Skeletal muscle tissue (tissue), 4 donors: Measurements from ENCODE around the gene RNF150. TPM values are rescaled to one million over a fixed set of nuclear protein-coding genes. Genes with fewer than 3 reads are reported as not detected.

Experiments used
- H3K27ac ChIP-seq: one replicate; pipeline ENCODE4 v1.7.0; 2013; ENCODE audit warnings: mild to moderate bottlenecking, low read depth, low read length, inconsistent platforms
- H3K27me3 ChIP-seq, 3 donors: one replicate each; pipeline ENCODE4 v1.7.0; 2013; ENCODE audit warnings: low read length in 3 of 3; ENCODE audit not compliant: control insufficient read depth in 3 of 3, insufficient read depth in 3 of 3
- H3K36me3 ChIP-seq, 3 donors: one replicate each; pipeline ENCODE4 v1.7.0; 2013; ENCODE audit warnings: low read length in 3 of 3; ENCODE audit not compliant: control insufficient read depth in 3 of 3, insufficient read depth in 3 of 3
- H3K4me1 ChIP-seq, 3 donors: one replicate each; pipeline ENCODE4 v1.7.0; 2013; ENCODE audit warnings: low read length in 3 of 3, mild to moderate bottlenecking in 3 of 3; ENCODE audit not compliant: control insufficient read depth in 3 of 3, insufficient read depth in 3 of 3
- H3K4me3 ChIP-seq, 3 donors: one replicate each; pipeline ENCODE4 v1.7.0; 2013; ENCODE audit warnings: low read length in 3 of 3
- H3K9ac ChIP-seq, 3 donors: one replicate each; pipeline ENCODE4 v1.7.0; 2013; ENCODE audit warnings: low read length in 3 of 3, mild to moderate bottlenecking in 3 of 3, moderate library complexity in 2 of 3, low read depth in 1 of 3
- H3K9me3 ChIP-seq, 3 donors: one replicate each; pipeline ENCODE4 v1.7.0; 2013; ENCODE audit warnings: low read length in 3 of 3; ENCODE audit not compliant: control insufficient read depth in 3 of 3
- total RNA-seq: library from RNA; depleted of rRNA; stranded (reverse); fragments of >200 nt; gene quantifications from one replicate; pipeline ENCODE4 v1.2.3, GENCODE V29; 2014
- donor health status: Osteomylitis.

Gene RNF150
- total RNA-seq, 1 donor from 2014 or later = 36.5 TPM

- Histone ChIP-seq H3K9ac (no peak overlapping the region), H3K27ac (no peak overlapping the region), H3K4me3 (no peak overlapping the region), H3K36me3 (no peaks in the 10 kb centered on the region), H3K27me3 (no peaks in the 10 kb centered on the region), H3K4me1 (peaks cover 0 to 3% (median 0%) of the 10 kb centered on the region in 3 donors), H3K9me3 (no peaks in the 10 kb centered on the region)
These were observed 14.9 kb downstream of the RNF150 start for GRCh38 chr4:141118381-141118780.

- Histone ChIP-seq H3K4me3 (no peak overlapping the region), H3K9ac (no peak overlapping the region), H3K9me3 (no peaks in the 10 kb centered on the region), H3K4me1 (peaks cover 0 to 3% (median 0%) of the 10 kb centered on the region in 3 donors), H3K36me3 (no peaks in the 10 kb centered on the region), H3K27me3 (no peaks in the 10 kb centered on the region), H3K27ac (no peak overlapping the region)
These were observed 15.3 kb downstream of the RNF150 start for GRCh38 chr4:141117935-141118334.

GRCh38 chr4:141109983-141110382 is 23.3 kb downstream of the RNF150 start:
- no peaks in the 10 kb centered on the region for H3K36me3 ChIP-seq
- H3K4me3 ChIP-seq = no peak overlapping the region
- no peaks in the 10 kb centered on the region for H3K27me3 ChIP-seq
- no peak overlapping the region for H3K27ac ChIP-seq
- H3K9ac ChIP-seq = no peak overlapping the region
- H3K4me1 ChIP-seq = no peaks in the 10 kb centered on the region
- H3K9me3 ChIP-seq = no peaks in the 10 kb centered on the region

- Histone ChIP-seq H3K9me3 (no peaks in the 10 kb centered on the region), H3K4me3 (no peak overlapping the region), H3K27me3 (no peaks in the 10 kb centered on the region), H3K36me3 (no peaks in the 10 kb centered on the region), H3K9ac (no peak overlapping the region), H3K4me1 (no peaks in the 10 kb centered on the region), H3K27ac (no peak overlapping the region)
These were observed 25.3 kb downstream of the RNF150 start for GRCh38 chr4:141107927-141108326.

GRCh38 chr4:141102367-141102766 is 30.9 kb downstream of the RNF150 start:
- Histone ChIP-seq H3K4me3 (no peak overlapping the region), H3K9ac (no peak overlapping the region), H3K36me3 (no peaks in the 10 kb centered on the region), H3K4me1 (no peaks in the 10 kb centered on the region), H3K9me3 (no peaks in the 10 kb centered on the region), H3K27me3 (no peaks in the 10 kb centered on the region), H3K27ac (no peak overlapping the region)

GRCh38 chr4:141101511-141101910 is 31.8 kb downstream of the RNF150 start:
- H3K9ac ChIP-seq = no peak overlapping the region
- H3K4me1 ChIP-seq = no peaks in the 10 kb centered on the region
- H3K27ac ChIP-seq = no peak overlapping the region
- no peak overlapping the region for H3K4me3 ChIP-seq
- H3K36me3 ChIP-seq = no peaks in the 10 kb centered on the region
- no peaks in the 10 kb centered on the region for H3K27me3 ChIP-seq
- no peaks in the 10 kb centered on the region for H3K9me3 ChIP-seq

- H3K4me3 ChIP-seq = no peak overlapping the region
- H3K4me1 ChIP-seq = no peaks in the 10 kb centered on the region
- no peaks in the 10 kb centered on the region for H3K36me3 ChIP-seq
- no peaks in the 10 kb centered on the region for H3K9me3 ChIP-seq
- no peak overlapping the region for H3K9ac ChIP-seq
- H3K27ac ChIP-seq = no peak overlapping the region
- H3K27me3 ChIP-seq = no peaks in the 10 kb centered on the region
These were observed 33.9 kb downstream of the RNF150 start for GRCh38 chr4:141099326-141099725.

- no peaks in the 10 kb centered on the region for H3K4me1 ChIP-seq
- H3K4me3 ChIP-seq = no peak overlapping the region
- H3K9ac ChIP-seq = no peak overlapping the region
- H3K36me3 ChIP-seq = no peaks in the 10 kb centered on the region
- no peak overlapping the region for H3K27ac ChIP-seq
- H3K9me3 ChIP-seq = no peaks in the 10 kb centered on the region
- H3K27me3 ChIP-seq = no peaks in the 10 kb centered on the region
These were observed 35.1 kb downstream of the RNF150 start for GRCh38 chr4:141098163-141098562.

GRCh38 chr4:141090473-141090872 is 42.8 kb downstream of the RNF150 start:
- Histone ChIP-seq H3K9me3 (no peaks in the 10 kb centered on the region), H3K27ac (no peak overlapping the region), H3K27me3 (no peaks in the 10 kb centered on the region), H3K9ac (no peak overlapping the region), H3K4me1 (peaks cover 0 to 14% (median 13%) of the 10 kb centered on the region in 3 donors), H3K36me3 (no peaks in the 10 kb centered on the region), H3K4me3 (no peak overlapping the region)

- Histone ChIP-seq H3K9me3 (no peaks in the 10 kb centered on the region), H3K9ac (peak overlapping the region in 2 of 3 donors; percentile 1 to 13), H3K27me3 (no peaks in the 10 kb centered on the region), H3K27ac (no peak overlapping the region), H3K4me3 (peak overlapping the region; percentile 2 to 21 (median 8)), H3K36me3 (no peaks in the 10 kb centered on the region), H3K4me1 (peaks cover 5 to 12% (median 8%) of the 10 kb centered on the region in 3 donors)
These were observed 51.3 kb downstream of the RNF150 start for GRCh38 chr4:141081921-141082395.

- H3K9ac ChIP-seq = no peak overlapping the region
- H3K9me3 ChIP-seq = no peaks in the 10 kb centered on the region
- H3K36me3 ChIP-seq = no peaks in the 10 kb centered on the region
- H3K4me3 ChIP-seq = no peak overlapping the region
- H3K4me1 ChIP-seq = peaks cover 5 to 12% (median 8%) of the 10 kb centered on the region in 3 donors
- no peaks in the 10 kb centered on the region for H3K27me3 ChIP-seq
- no peak overlapping the region for H3K27ac ChIP-seq
These were observed 52.6 kb downstream of the RNF150 start for GRCh38 chr4:141080668-141081067.
